ENCODE results near the gene ADAM12. TPM values are rescaled to one million over a fixed set of nuclear protein-coding genes. Genes with fewer than 3 reads are reported as not detected.

ADAM12 gene
- total and polyA plus RNA-seq, 2 experiments from 2014 or later = 0.13 to 0.87 TPM

- no peaks in the 10 kb centered on the region for H3K79me2 ChIP-seq (replicated peaks; ENCODE audit: insufficient read depth)
- H3K4me3 ChIP-seq = no peak overlapping the region
- Mint-ChIP-seq H3K9me3 (no peaks in the 10 kb centered on the region; the same call in 2 of the 3 replicates), H3K4me3 (no peak overlapping the region), H3K4me1 (peaks cover 64% of the 10 kb centered on the region), H3K27ac (no peak overlapping the region), H3K27me3 (ENCODE audit: insufficient read depth, low read depth, poor library complexity) (peaks cover 19% of the 10 kb centered on the region), H3K36me3 (ENCODE audit: low read depth) (no peaks in the 10 kb centered on the region; the same call in 2 of the 3 replicates)
- H3K27ac ChIP-seq (ENCODE audit: low read depth) = no peak overlapping the region
- H3K4me1 ChIP-seq (ENCODE audit: insufficient read depth) = peaks cover 48% of the 10 kb centered on the region
- ATAC-seq (peak; percentile 27), DNase-seq (ENCODE audit: low spot score) (no peak)
- H2AFZ ChIP-seq = no peak overlapping the region
- no peak for TF ChIP-seq NANOG (IDR thresholded peaks at IDR 0.05; ENCODE audit: borderline replicate concordance)
- no peak for TF ChIP-seq EZH2phosphoT487 (IDR thresholded peaks at IDR 0.05; ENCODE audit: unreplicated experiment)
- TF ChIP-seq CREB1 (CRISPR knock-in tag; IDR thresholded peaks at IDR 0.05; ENCODE audit: low read depth) = no peak
- no peak for TF ChIP-seq ZNF114 (CRISPR knock-in tag; IDR thresholded peaks at IDR 0.05)
- TF ChIP-seq JUNB (IDR thresholded peaks at IDR 0.05; ENCODE audit: unreplicated experiment) = no peak
- TF ChIP-seq, protein P1, sequence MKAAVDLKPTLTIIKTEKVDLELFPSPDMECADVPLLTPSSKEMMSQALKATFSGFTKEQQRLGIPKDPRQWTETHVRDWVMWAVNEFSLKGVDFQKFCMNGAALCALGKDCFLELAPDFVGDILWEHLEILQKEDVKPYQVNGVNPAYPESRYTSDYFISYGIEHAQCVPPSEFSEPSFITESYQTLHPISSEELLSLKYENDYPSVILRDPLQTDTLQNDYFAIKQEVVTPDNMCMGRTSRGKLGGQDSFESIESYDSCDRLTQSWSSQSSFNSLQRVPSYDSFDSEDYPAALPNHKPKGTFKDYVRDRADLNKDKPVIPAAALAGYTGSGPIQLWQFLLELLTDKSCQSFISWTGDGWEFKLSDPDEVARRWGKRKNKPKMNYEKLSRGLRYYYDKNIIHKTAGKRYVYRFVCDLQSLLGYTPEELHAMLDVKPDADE (IDR thresholded peaks at IDR 0.05) = no peak
- TF ChIP-seq, protein P2, sequence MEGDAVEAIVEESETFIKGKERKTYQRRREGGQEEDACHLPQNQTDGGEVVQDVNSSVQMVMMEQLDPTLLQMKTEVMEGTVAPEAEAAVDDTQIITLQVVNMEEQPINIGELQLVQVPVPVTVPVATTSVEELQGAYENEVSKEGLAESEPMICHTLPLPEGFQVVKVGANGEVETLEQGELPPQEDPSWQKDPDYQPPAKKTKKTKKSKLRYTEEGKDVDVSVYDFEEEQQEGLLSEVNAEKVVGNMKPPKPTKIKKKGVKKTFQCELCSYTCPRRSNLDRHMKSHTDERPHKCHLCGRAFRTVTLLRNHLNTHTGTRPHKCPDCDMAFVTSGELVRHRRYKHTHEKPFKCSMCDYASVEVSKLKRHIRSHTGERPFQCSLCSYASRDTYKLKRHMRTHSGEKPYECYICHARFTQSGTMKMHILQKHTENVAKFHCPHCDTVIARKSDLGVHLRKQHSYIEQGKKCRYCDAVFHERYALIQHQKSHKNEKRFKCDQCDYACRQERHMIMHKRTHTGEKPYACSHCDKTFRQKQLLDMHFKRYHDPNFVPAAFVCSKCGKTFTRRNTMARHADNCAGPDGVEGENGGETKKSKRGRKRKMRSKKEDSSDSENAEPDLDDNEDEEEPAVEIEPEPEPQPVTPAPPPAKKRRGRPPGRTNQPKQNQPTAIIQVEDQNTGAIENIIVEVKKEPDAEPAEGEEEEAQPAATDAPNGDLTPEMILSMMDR (conservative IDR thresholded peaks at IDR 0.05; ENCODE audit: low read depth in 2 of 2) = no peak
- no peak for TF ChIP-seq ZNF462 (CRISPR knock-in tag; IDR thresholded peaks at IDR 0.05)
- TF ChIP-seq STAT1 (IDR thresholded peaks at IDR 0.05; ENCODE audit: unreplicated experiment) = no peak
- TF ChIP-seq EZH2 (IDR thresholded peaks at IDR 0.05; ENCODE audit: low read depth, unreplicated experiment) = no peak
- no peak for TF ChIP-seq REST (IDR thresholded peaks at IDR 0.05; ENCODE audit: unreplicated experiment)
- TF ChIP-seq POLR2AphosphoS5 (IDR thresholded peaks at IDR 0.05; ENCODE audit: low read depth) = no peak
- no peak for TF ChIP-seq ZNF331 (CRISPR knock-in tag; IDR thresholded peaks at IDR 0.05; ENCODE audit: low read depth)
- H3K27me3 ChIP-seq (ENCODE audit: insufficient read depth) = no peaks in the 10 kb centered on the region
- H4K20me1 ChIP-seq (replicated peaks; ENCODE audit: insufficient read depth) = no peaks in the 10 kb centered on the region
- H3K36me3 ChIP-seq (ENCODE audit: insufficient read depth) = no peaks in the 10 kb centered on the region
- H3K4me2 ChIP-seq = no peak overlapping the region
- H3F3A ChIP-seq (replicated peaks; ENCODE audit: low read depth) = 0 out of 2 replicates have a peak, but pooled peaks cover 2% of the 10 kb centered on the region
- H3K9me2 ChIP-seq (ENCODE audit: insufficient read depth) = no peaks in the 10 kb centered on the region
Measured at GRCh38 chr10:126157189-126157588, 231.1 kb downstream of the ADAM12 start.
